Thyroid gland (tissue), 4 donors: ENCODE results near the gene MAP3K7. TPM values are rescaled to one million over a fixed set of nuclear protein-coding genes. Genes with fewer than 3 reads are reported as not detected.

ENCODE experiments used
- DNase-seq, 2 donors: peaks; one replicate each; pipeline ENCODE4 v3.0.0-alpha.2; 2019
- H3K27ac ChIP-seq, 3 donors: fragments of 200-600 bp; sonication (generic); 1 replicate in 2 of 3; 2 replicates in 1 of 3; pipeline ENCODE4 v1.5.1; 2016 to 2019; ENCODE audit warnings: mild to moderate bottlenecking in 1 of 3, moderate library complexity in 1 of 3
- H3K27me3 ChIP-seq: fragments of 200-600 bp; sonication (generic); one replicate; pipeline ENCODE4 v1.5.1; 2019
- H3K36me3 ChIP-seq, 2 donors: fragments of 200-600 bp; sonication (generic); one replicate each; pipeline ENCODE4 v1.5.1; 2016 to 2019
- H3K4me1 ChIP-seq, 2 donors: fragments of 200-600 bp; sonication (generic); one replicate each; pipeline ENCODE4 v1.5.1; 2017 to 2019
- H3K4me3 ChIP-seq, 3 donors: fragments of 200-600 bp; sonication (generic); replicated peaks in 1 of 3; 1 replicate in 2 of 3; 2 replicates in 1 of 3; pipeline ENCODE4 v1.5.1; 2016; ENCODE audit warnings: mild to moderate bottlenecking in 1 of 3
- H3K9me3 ChIP-seq: fragments of 200-600 bp; sonication (generic); one replicate; pipeline ENCODE4 v1.5.1; 2017
- POLR2A ChIP-seq, 2 donors: fragments of 450-650 bp; IDR thresholded peaks; one replicate each; pipeline ENCODE4 v1.6.1; 2017; ENCODE audit warnings: antibody characterized with exemption in 2 of 2, mild to moderate bottlenecking in 2 of 2, moderate library complexity in 1 of 2
- WGBS, 2 donors: methylation state at CpG; one replicate each; pipeline ENCODE4 v1.1.5; 2017; 5-methylcytosine and 5-hydroxymethylcytosine counted together
- intact Hi-C: fragments of 100-400 bp; cut with DNase I; formaldehyde crosslinking; loops from one replicate; pipeline ENCODE4 v1.15.1; 2023
- total RNA-seq, 4 donors: library from RNA; depleted of rRNA; stranded (reverse); fragments of >200 nt; gene quantifications; one replicate each; pipeline ENCODE4 v1.2.3, GENCODE V29; 2016
- TF ChIP-seq, protein P1 (sequence below), 6 experiments: fragments of 200-600 bp in 3 of 6; fragments of 450-650 bp in 3 of 6; sonication (generic) in 3 of 6; IDR thresholded peaks; one replicate each; pipeline ENCODE4 v1.5.1; 2016 to 2019; ENCODE audit warnings: antibody characterized with exemption in 6 of 6, mild to moderate bottlenecking in 2 of 6, inconsistent platforms in 1 of 6, moderate library complexity in 1 of 6

MAP3K7 gene
- total RNA-seq, 4 donors from 2014 or later = 31.5 to 50.3 (median 33.6) TPM

DNA sequence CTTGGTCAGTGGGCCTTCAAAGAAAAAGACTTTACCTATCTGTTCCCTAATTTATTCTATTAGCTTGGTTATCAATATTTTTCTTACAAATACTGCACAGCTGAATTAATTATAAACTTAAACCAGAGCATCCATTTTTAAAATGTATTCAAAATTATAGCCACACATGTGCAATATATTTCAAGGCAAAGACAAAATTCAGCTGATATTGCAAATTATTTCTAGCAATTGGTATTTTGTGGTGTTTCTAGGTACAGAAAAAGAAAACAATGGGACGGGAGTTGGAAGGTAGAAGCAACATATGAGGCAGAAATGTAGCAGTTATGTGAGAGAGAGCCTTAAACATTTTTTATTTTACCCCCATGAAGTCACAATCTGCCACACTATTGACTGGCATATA lies 64.9 kb downstream of the MAP3K7 start:
- no peak overlapping the region for H3K4me3 ChIP-seq

DNA sequence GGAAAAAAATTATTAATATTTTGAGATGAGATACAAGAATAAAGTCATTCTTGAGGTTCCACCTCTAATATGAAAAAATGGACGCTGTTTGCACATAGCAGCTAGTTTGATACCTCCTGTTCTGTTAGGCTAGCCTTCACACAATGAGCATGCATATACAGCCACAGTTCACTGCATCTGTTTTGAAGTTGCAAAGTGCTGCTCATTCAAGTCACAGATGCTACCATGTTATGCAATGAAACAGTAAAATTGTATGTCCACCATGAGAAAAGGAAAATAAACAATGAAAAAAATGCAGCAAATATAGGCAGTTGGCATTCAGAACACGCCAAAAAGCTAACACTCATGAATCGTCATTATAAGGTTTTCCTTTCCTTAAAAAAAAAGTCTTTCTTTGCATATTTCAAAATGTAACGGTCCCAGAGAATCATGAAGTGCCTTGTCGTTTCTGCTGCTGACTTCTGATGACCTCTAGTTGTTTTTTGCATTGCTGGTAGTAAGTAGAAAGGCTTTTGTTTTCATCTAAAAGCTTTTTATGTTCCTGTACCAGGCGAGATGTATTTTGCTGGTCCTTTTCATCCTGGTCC lies 70.7 kb downstream of the MAP3K7 start:
- DNase-seq = no peak
- peaks cover 7 to 22% of the 10 kb centered on the region in 2 donors for H3K36me3 ChIP-seq
- H3K27me3 ChIP-seq = no peaks in the 10 kb centered on the region
- H3K27ac ChIP-seq = no peak overlapping the region
- no peak overlapping the region for H3K4me3 ChIP-seq
- intact Hi-C loops = no loop called here
- WGBS, 2 donors = 83 to 88% methylated on average over 6 of the region's 6 CpGs
- no peaks in the 10 kb centered on the region for H3K4me1 ChIP-seq
- TF ChIP-seq, protein P1, sequence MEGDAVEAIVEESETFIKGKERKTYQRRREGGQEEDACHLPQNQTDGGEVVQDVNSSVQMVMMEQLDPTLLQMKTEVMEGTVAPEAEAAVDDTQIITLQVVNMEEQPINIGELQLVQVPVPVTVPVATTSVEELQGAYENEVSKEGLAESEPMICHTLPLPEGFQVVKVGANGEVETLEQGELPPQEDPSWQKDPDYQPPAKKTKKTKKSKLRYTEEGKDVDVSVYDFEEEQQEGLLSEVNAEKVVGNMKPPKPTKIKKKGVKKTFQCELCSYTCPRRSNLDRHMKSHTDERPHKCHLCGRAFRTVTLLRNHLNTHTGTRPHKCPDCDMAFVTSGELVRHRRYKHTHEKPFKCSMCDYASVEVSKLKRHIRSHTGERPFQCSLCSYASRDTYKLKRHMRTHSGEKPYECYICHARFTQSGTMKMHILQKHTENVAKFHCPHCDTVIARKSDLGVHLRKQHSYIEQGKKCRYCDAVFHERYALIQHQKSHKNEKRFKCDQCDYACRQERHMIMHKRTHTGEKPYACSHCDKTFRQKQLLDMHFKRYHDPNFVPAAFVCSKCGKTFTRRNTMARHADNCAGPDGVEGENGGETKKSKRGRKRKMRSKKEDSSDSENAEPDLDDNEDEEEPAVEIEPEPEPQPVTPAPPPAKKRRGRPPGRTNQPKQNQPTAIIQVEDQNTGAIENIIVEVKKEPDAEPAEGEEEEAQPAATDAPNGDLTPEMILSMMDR (IDR thresholded peaks at IDR 0.05) = no peak
- no peak for TF ChIP-seq POLR2A (IDR thresholded peaks at IDR 0.05)
- H3K9me3 ChIP-seq = no peaks in the 10 kb centered on the region

More for the DNA sequence above, 64.9 kb downstream of the MAP3K7 start:
- TF ChIP-seq POLR2A (IDR thresholded peaks at IDR 0.05) = no peak
- TF ChIP-seq, protein P1 (IDR thresholded peaks at IDR 0.05) = no peak
- no peaks in the 10 kb centered on the region for H3K4me1 ChIP-seq
- WGBS, 2 donors = 94 to 97% methylated on average over 1 of the region's 1 CpG
- DNase-seq = no peak
- no peaks in the 10 kb centered on the region for H3K9me3 ChIP-seq
- peaks cover 13 to 17% of the 10 kb centered on the region in 2 donors for H3K36me3 ChIP-seq
- H3K27ac ChIP-seq = no peak overlapping the region
- no peaks in the 10 kb centered on the region for H3K27me3 ChIP-seq
- intact Hi-C loops = no loop called here

DNA sequence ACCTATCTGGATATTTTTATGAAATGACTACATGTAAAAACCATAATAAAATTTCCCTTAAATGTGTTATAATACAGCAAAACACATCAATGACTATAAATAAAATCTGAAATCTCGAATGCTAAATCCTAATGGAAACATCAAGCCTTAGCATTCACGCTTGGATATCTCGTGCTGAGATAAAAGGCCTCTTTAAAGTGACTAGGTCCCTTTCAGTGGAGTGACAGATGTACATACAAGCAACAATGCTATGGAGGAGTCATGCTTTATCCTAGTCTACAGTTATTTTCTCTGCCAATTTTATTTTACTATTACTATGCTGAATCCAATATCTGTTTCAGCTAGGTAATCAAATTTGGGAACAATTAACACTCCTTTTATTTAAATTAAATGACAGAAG lies 72.4 kb downstream of the MAP3K7 start:
- Histone ChIP-seq H3K9me3 (no peaks in the 10 kb centered on the region), H3K27me3 (no peaks in the 10 kb centered on the region), H3K36me3 (peaks cover 7 to 22% of the 10 kb centered on the region in 2 donors), H3K27ac (no peak overlapping the region), H3K4me3 (no peak overlapping the region), H3K4me1 (no peaks in the 10 kb centered on the region)
- intact Hi-C loops = no loop called here
- no peak for DNase-seq
- TF ChIP-seq POLR2A (IDR thresholded peaks at IDR 0.05) = no peak
- TF ChIP-seq, protein P1 (IDR thresholded peaks at IDR 0.05) = no peak
- 64 to 81% methylated on average over 3 of the region's 3 CpGs for WGBS, 2 donors

DNA sequence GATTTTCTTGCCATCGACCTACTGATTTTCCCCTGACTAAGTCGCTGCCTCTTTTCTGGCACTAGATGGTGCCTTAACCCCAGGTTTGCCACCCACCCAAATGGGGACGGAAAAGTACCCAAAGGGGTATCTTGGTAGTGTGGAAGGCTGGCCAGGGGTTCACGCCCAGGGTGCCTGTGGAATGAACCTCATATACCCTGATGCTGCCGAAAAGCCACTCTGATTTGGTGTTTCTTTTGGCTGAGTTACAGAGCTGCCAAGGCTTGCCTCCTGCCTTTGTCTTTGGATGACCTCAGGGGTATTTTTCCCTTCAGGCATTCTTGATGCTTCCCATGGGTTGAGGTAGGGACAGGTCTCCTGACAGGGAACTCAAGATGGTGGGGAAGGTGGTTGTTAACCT lies 78.1 kb downstream of the MAP3K7 start:
- DNase-seq = no peak
- no peaks in the 10 kb centered on the region for H3K9me3 ChIP-seq
- intact Hi-C loops = no loop called here
- no peak for TF ChIP-seq POLR2A (IDR thresholded peaks at IDR 0.05)
- TF ChIP-seq, protein P1 (IDR thresholded peaks at IDR 0.05) = no peak
- WGBS, 2 donors = 64 to 71% methylated on average over 5 of the region's 5 CpGs
- peaks cover 2 to 7% of the 10 kb centered on the region in 2 donors for H3K36me3 ChIP-seq
- no peak overlapping the region for H3K27ac ChIP-seq
- no peaks in the 10 kb centered on the region for H3K4me1 ChIP-seq
- H3K27me3 ChIP-seq = no peaks in the 10 kb centered on the region
- H3K4me3 ChIP-seq = no peak overlapping the region

DNA sequence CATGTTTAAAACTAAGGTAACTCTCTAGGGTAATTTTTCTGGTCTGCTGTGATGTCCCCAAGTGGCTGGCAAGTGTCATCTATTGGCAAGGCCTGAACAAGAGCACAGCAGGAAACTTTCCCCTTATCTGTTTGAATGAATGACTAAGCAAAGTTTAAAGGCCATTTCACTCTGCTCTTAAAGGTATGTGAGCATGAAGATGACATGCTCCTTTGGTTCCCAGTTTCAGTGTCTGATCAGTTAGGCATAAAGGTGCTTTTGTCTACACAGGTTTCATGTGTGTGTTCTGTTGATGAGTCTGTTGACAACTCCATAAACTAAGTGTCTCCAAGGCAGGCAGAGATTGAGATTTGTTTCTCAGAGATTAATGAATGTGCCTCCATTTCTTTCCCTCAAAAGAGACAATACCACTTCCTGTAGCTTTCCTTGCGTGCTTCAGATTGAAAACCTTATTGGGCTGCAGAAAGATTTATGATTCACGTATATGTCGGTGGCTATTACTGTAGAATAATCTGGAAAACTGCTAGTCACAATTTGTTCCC lies 83.9 kb downstream of the MAP3K7 start:
- Histone ChIP-seq H3K27me3 (no peaks in the 10 kb centered on the region), H3K4me1 (no peaks in the 10 kb centered on the region), H3K27ac (no peak overlapping the region), H3K4me3 (no peak overlapping the region), H3K36me3 (no peaks in the 10 kb centered on the region), H3K9me3 (no peaks in the 10 kb centered on the region)
- no peak for DNase-seq
- intact Hi-C loops = no loop called here
- WGBS, 2 donors = 87 to 93% methylated on average over 3 of the region's 3 CpGs
- TF ChIP-seq POLR2A (IDR thresholded peaks at IDR 0.05) = no peak
- TF ChIP-seq, protein P1 (IDR thresholded peaks at IDR 0.05) = no peak
